ENCODE data around the gene DENND2A.

GRCh38 chr7:140495514-140496097 is 145.0 kb downstream of the DENND2A start:
- TF ChIP-seq CTCF (IDR thresholded peaks at IDR 0.05; ENCODE audit: low read length): no peak
- no peak for TF ChIP-seq EZH2 (IDR thresholded peaks at IDR 0.05; ENCODE audit: borderline replicate concordance, low read length)

All from OCI-LY1 (cell line).